Prostate gland (tissue), 2 donors: ENCODE data around the gene PHF3.

Experiments used
- CTCF ChIP-seq, 4 experiments: fragments of 200-600 bp in 2 of 4; fragments of 450-650 bp in 2 of 4; sonication (generic) in 2 of 4; IDR thresholded peaks; 1 replicate in 3 of 4; 2 replicates in 1 of 4; pipeline ENCODE4 v1.5.1; 2016 to 2019; ENCODE audit warnings: antibody characterized with exemption in 4 of 4, mild to moderate bottlenecking in 2 of 4, moderate library complexity in 2 of 4
- POLR2A ChIP-seq: fragments of 450-650 bp; IDR thresholded peaks from one replicate; pipeline ENCODE4 v1.6.1; 2016; ENCODE audit warnings: antibody characterized with exemption, mild to moderate bottlenecking
- POLR2AphosphoS5 ChIP-seq: sonication (generic); formaldehyde crosslinking; IDR thresholded peaks from one replicate; pipeline ENCODE4 v1.6.1; 2017; ENCODE audit warnings: antibody characterized with exemption

DNA sequence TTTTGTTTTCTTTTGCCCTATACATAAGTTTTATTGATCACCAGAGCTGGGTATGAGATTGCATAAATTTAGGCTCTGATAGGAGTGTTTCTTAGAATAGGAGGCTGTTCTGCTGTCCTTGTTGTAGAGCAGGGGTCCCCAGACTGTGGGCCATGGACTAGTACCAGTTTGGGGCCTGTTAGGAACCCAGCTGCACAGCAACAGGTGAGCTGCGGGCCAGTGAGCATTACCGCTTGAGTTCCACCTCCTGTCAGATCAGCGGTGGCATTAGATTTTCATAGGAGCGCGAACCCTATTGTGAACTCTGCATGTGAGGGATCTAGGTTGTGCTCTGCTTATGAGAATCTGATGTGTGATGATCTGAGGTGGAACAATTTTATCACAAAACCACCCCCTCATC lies 26.2 kb downstream of the PHF3 start:
- TF ChIP-seq CTCF (IDR thresholded peaks at IDR 0.05) = no peak
- no peak for TF ChIP-seq POLR2AphosphoS5
- no peak for TF ChIP-seq POLR2A
